Mammary epithelial cell (primary cell): ENCODE data around the gene KHSRP.

Source experiments
- EZH2 ChIP-seq: IDR thresholded peaks from 2 replicates; pipeline ENCODE4 v1.6.1; 2012; ENCODE audit warnings: low read length, inconsistent platforms, borderline replicate concordance
- TF ChIP-seq, protein P1 (sequence below), 2 donors: IDR thresholded peaks in 1 of 2; conservative IDR thresholded peaks in 1 of 2; 2 replicates each; pipeline ENCODE4 v1.5.1; 2011 to 2012; ENCODE audit warnings: inconsistent platforms in 2 of 2, low read length in 2 of 2, mild to moderate bottlenecking in 2 of 2, control low read depth in 1 of 2, low read depth in 1 of 2; ENCODE audit not compliant: insufficient read depth in 1 of 2; ENCODE audit errors: extremely low read depth in 1 of 2

GRCh38 chr19:6464070-6464873 lies 39.7 kb upstream of the KHSRP start, which contains the start of gene CRB3:
- TF ChIP-seq, protein P1, sequence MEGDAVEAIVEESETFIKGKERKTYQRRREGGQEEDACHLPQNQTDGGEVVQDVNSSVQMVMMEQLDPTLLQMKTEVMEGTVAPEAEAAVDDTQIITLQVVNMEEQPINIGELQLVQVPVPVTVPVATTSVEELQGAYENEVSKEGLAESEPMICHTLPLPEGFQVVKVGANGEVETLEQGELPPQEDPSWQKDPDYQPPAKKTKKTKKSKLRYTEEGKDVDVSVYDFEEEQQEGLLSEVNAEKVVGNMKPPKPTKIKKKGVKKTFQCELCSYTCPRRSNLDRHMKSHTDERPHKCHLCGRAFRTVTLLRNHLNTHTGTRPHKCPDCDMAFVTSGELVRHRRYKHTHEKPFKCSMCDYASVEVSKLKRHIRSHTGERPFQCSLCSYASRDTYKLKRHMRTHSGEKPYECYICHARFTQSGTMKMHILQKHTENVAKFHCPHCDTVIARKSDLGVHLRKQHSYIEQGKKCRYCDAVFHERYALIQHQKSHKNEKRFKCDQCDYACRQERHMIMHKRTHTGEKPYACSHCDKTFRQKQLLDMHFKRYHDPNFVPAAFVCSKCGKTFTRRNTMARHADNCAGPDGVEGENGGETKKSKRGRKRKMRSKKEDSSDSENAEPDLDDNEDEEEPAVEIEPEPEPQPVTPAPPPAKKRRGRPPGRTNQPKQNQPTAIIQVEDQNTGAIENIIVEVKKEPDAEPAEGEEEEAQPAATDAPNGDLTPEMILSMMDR (conservative IDR thresholded peaks at IDR 0.05 in 1 of 2, IDR thresholded peaks at IDR 0.05 in 1 of 2; ENCODE audit: extremely low read depth in 1 of 2, insufficient read depth in 1 of 2, low read depth in 1 of 2, low read length in 2 of 2) = no peak
- no peak for TF ChIP-seq EZH2
